NCI-H187 (cell line): Measurements from ENCODE around the gene SMIM14.
"Not testable (repeated sequence)": the region's sequence is repeated elsewhere in the genome, so short reads cannot be mapped to it uniquely, and the experiment has no call there.

Experiments
- DNase-seq, 2 experiments: peaks; one replicate each; lab custom pipeline; 2025; lab: John Stamatoyannopoulos, UW

Gene SMIM14

GRCh38 chr4:39638354-39639239, at the start of gene SMIM14:
TSS of gene SMIM14 (minus strand) at chr4:39638865. CDS start at chr4:39605145, 33,720 bp downstream.
- DNase-seq = peak; percentile 86 to 98

- no peak for DNase-seq
Observed at GRCh38 chr4:39687014-39687413, 48.3 kb upstream of the SMIM14 start.

GRCh38 chr4:39685990-39686389, 47.3 kb upstream of the SMIM14 start:
- DNase-seq = no peak

GRCh38 chr4:39682138-39682537, 43.5 kb upstream of the SMIM14 start:
- DNase-seq = no peak

- not testable (repeated sequence) for DNase-seq
Observed at GRCh38 chr4:39681003-39681402, 42.3 kb upstream of the SMIM14 start.

- DNase-seq = not testable (repeated sequence)
Observed at GRCh38 chr4:39675681-39676080, 37.0 kb upstream of the SMIM14 start.

GRCh38 chr4:39670296-39670695, 31.6 kb upstream of the SMIM14 start:
- DNase-seq = not testable (repeated sequence)

GRCh38 chr4:39668887-39669286, 30.2 kb upstream of the SMIM14 start:
- DNase-seq = no peak

GRCh38 chr4:39667706-39668105, 29.0 kb upstream of the SMIM14 start:
- no peak for DNase-seq

GRCh38 chr4:39664828-39665731, 26.4 kb upstream of the SMIM14 start:
- DNase-seq = no peak

- DNase-seq = no peak
Observed at GRCh38 chr4:39662683-39663082, 24.0 kb upstream of the SMIM14 start.

GRCh38 chr4:39660757-39661156, 22.1 kb upstream of the SMIM14 start:
- no peak for DNase-seq

GRCh38 chr4:39660045-39660444, 21.4 kb upstream of the SMIM14 start:
- no peak for DNase-seq

- DNase-seq = no peak
Observed at GRCh38 chr4:39658756-39659155, 20.1 kb upstream of the SMIM14 start.

GRCh38 chr4:39657465-39657864, 18.8 kb upstream of the SMIM14 start:
- no peak for DNase-seq

GRCh38 chr4:39656638-39657037, 18.0 kb upstream of the SMIM14 start:
- not testable (repeated sequence) for DNase-seq

- no peak for DNase-seq
Observed at GRCh38 chr4:39655876-39656275, 17.2 kb upstream of the SMIM14 start.

GRCh38 chr4:39655211-39655610, 16.5 kb upstream of the SMIM14 start:
- DNase-seq = no peak

- DNase-seq = not testable (repeated sequence)
Observed at GRCh38 chr4:39651586-39651985, 12.9 kb upstream of the SMIM14 start.

- no peak for DNase-seq
Observed at GRCh38 chr4:39649639-39650265, 11.1 kb upstream of the SMIM14 start.

- DNase-seq = no peak
Observed at GRCh38 chr4:39648827-39649558, 10.3 kb upstream of the SMIM14 start.

GRCh38 chr4:39648213-39648612, 9.5 kb upstream of the SMIM14 start:
- DNase-seq = no peak
